Coronary artery (tissue), 2 donors: ENCODE results near the gene LZTR1.
A peak's percentile ranks its signal among the peaks of the same experiment; 100 is the strongest.

Source experiments
- DNase-seq: peaks from one replicate; pipeline ENCODE4 v3.0.0-alpha.2; 2017; ENCODE audit warnings: low spot score
- H3K27ac ChIP-seq, 2 donors: fragments of 200-600 bp; sonication (generic); one replicate each; pipeline ENCODE4 v1.5.1; 2016 to 2019
- H3K4me3 ChIP-seq: fragments of 200-600 bp; sonication (generic); 2 replicates; pipeline ENCODE4 v1.5.1; 2016; ENCODE audit warnings: mild to moderate bottlenecking, moderate library complexity
- CTCF ChIP-seq: fragments of 200-600 bp; sonication (generic); IDR thresholded peaks from one replicate; pipeline ENCODE4 v1.5.1; 2019; ENCODE audit warnings: antibody characterized with exemption

Gene LZTR1

DNA sequence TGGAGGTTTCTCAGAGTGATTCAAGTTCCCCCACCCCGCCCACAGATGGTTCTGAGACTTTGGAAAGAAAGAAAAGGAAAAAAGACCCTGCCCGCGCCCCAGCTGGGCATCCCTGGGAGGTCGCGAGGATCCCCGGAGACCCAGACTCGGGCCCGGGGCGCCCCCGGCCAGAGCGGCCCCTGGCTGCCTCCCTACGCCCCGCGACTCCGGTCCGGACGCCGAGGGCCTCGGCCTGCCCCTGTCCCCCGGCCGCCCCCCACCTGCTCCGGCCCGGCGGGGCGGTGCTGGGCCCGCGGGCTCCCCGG lies 17.3 kb upstream of the LZTR1 start:
- TF ChIP-seq CTCF: no peak
- H3K4me3 ChIP-seq: peak overlapping the region; percentile 65

GRCh38 chr22:20965104-20965887 lies 16.8 kb upstream of the LZTR1 start:
- DNase-seq: no peak
- Histone ChIP-seq H3K27ac (no peak overlapping the region), H3K4me3 (peak overlapping the region; percentile 65)
- TF ChIP-seq CTCF: no peak

More for the DNA sequence above, 17.3 kb upstream of the LZTR1 start:
- H3K27ac ChIP-seq: no peak overlapping the region
- no peak for DNase-seq

DNA sequence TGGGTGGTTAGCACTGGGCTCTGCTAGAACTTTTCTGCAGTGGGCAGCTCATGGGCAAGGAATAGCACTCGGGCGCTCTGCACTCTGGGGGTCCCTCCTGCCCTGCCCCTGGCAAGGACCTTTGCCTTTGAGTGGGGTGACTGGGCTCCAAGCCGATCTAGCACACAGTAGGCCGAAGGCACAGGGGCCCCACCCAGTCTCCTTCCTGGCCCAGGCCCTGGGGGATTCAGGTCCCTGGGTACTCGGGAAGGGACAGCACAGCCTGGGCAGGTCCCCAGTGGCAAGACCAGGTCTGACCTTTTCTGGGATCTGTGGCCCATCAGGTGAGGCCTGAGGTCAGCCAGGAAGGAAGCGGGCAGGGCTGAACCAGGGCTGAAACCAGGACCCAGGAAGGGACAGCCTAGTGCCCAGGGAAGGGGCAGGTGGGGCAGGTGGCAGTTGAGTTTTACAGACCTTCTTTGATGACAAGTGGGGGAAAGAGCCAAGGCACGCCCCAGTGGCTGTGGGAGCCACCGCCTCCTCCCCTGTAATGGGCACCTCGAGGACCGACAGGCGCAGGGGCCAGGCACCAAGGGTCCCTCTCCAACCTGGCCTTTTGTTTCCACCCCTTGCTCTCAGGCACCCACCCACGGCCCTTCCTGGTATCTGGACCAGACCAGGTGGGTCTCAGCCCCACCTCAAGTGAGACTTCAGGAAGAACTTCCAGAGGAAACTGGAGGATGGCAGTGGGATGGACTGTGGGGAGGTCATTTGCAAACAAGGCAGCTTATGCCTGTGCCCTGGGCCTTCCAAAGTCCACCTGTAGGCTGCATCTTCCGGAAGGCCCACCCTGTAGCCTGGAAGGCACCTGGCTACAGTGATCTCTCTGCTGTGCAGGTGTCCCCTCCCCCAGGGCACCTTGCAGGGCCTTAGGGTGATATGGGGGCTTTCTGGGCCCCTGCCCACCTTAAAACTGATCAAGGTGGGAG lies 15.9 kb upstream of the LZTR1 start:
- DNase-seq: no peak
- H3K4me3 ChIP-seq: no peak overlapping the region
- no peak overlapping the region for H3K27ac ChIP-seq
- no peak for TF ChIP-seq CTCF

GRCh38 chr22:20966883-20967696 lies 15.0 kb upstream of the LZTR1 start, which contains the start of gene AIFM3:
Gene AIFM3 (plus strand): TSS chr22:20967255. CDS start chr22:20967945, 690 bp downstream.
- Histone ChIP-seq H3K27ac (no peak within 1 kb of the TSS), H3K4me3 (no peak within 1 kb of the TSS)
- DNase-seq: peak; percentile 66
- TF ChIP-seq CTCF: no peak

DNA sequence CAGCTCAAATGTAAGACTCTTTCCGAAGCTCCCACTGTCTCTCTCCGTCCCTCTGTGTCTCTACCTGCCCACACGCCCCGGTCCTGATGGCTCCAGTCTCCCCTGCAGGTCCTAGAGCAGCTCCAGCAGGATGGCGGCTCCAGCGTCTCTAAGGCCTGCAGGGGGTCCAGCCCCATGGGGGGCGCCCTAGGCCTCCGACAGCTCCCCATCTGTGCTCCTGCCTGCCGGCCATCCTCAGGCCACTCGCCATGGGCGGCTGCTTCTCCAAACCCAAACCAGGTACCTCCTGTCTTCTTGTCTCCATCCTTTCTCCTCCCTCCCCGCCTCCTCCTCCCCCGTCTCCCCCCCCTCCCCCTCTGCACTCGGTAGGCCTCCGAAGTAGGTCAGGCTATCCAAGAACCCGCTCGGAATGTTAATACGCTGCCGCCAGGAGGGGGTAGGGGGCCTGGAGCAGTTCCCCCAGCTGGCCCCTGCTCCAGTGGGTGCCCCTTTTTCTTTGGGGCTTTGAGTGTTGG lies 14.3 kb upstream of the LZTR1 start:
- Histone ChIP-seq H3K27ac (no peak overlapping the region), H3K4me3 (no peak overlapping the region)
- TF ChIP-seq CTCF: no peak
- no peak for DNase-seq

GRCh38 chr22:20968281-20968977 lies 13.7 kb upstream of the LZTR1 start:
- no peak for TF ChIP-seq CTCF
- Histone ChIP-seq H3K27ac (no peak overlapping the region), H3K4me3 (no peak overlapping the region)
- DNase-seq: no peak
